Ishikawa (cell line): ENCODE data around the gene COQ8B.

Experiments used
- CREB1 ChIP-seq: IDR thresholded peaks from 2 replicates; pipeline ENCODE4 v1.6.1; 2012; ENCODE audit warnings: low read depth
- EP300 ChIP-seq: IDR thresholded peaks from 2 replicates; pipeline ENCODE4 v1.6.1; 2012; ENCODE audit warnings: borderline replicate concordance
- NFIC ChIP-seq: IDR thresholded peaks from 2 replicates; pipeline ENCODE4 v1.6.1; 2012
- RAD21 ChIP-seq: IDR thresholded peaks from 2 replicates; pipeline ENCODE4 v1.6.1; 2012; ENCODE audit warnings: low read depth
- TAF1 ChIP-seq: IDR thresholded peaks from 2 replicates; pipeline ENCODE4 v1.6.1; 2012; ENCODE audit warnings: low read depth, mild to moderate bottlenecking
- TCF12 ChIP-seq: IDR thresholded peaks from 2 replicates; pipeline ENCODE4 v1.6.1; 2012; ENCODE audit warnings: low read depth
- TEAD4 ChIP-seq: IDR thresholded peaks from 2 replicates; pipeline ENCODE4 v1.6.1; 2012
- YY1 ChIP-seq: IDR thresholded peaks from 2 replicates; pipeline ENCODE4 v1.6.1; 2012; ENCODE audit warnings: low read depth
- TF ChIP-seq, protein P1 (sequence below): IDR thresholded peaks from 2 replicates; pipeline ENCODE4 v1.6.1; 2012; ENCODE audit warnings: low read depth, mild to moderate bottlenecking
- TF ChIP-seq, protein P2 (sequence below): IDR thresholded peaks from 2 replicates; pipeline ENCODE4 v1.6.1; 2012
- TF ChIP-seq, protein P3 (sequence below): IDR thresholded peaks from 2 replicates; pipeline ENCODE4 v1.6.1; 2012

The COQ8B gene

DNA sequence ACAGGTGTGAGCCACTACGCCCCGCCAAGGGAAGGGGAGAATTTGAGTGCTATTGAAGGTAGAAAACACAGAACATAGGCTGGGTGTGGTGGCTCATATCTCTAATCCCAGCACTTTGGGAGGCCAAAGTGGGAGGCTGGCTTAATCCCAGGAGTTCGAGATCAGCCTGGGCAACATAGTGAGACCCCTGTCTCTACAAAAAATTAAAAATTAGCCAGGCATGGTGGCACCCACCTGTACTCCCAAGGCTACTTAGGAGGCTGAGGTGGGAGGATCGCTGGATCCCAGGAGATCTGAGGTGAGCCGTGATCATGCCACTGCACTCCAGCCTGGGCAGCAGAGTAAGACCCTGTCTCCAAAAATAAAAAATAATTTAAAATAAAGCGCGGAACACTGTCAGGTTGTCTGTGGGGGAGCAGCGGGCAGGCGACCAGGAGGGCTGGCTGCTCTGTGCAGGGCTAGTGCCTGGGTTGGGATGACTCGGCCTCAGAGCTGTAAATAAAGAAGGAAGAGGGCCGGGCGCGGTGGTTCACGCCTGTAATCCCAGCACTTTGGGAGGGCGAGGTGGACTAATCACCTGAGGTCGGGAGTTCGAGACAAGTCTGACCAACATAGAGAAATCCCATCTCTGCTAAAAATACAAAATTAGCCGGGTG lies 74.5 kb downstream of the COQ8B start:
- TF ChIP-seq RAD21 = no peak
- no peak for TF ChIP-seq EP300
- TF ChIP-seq, protein P1, sequence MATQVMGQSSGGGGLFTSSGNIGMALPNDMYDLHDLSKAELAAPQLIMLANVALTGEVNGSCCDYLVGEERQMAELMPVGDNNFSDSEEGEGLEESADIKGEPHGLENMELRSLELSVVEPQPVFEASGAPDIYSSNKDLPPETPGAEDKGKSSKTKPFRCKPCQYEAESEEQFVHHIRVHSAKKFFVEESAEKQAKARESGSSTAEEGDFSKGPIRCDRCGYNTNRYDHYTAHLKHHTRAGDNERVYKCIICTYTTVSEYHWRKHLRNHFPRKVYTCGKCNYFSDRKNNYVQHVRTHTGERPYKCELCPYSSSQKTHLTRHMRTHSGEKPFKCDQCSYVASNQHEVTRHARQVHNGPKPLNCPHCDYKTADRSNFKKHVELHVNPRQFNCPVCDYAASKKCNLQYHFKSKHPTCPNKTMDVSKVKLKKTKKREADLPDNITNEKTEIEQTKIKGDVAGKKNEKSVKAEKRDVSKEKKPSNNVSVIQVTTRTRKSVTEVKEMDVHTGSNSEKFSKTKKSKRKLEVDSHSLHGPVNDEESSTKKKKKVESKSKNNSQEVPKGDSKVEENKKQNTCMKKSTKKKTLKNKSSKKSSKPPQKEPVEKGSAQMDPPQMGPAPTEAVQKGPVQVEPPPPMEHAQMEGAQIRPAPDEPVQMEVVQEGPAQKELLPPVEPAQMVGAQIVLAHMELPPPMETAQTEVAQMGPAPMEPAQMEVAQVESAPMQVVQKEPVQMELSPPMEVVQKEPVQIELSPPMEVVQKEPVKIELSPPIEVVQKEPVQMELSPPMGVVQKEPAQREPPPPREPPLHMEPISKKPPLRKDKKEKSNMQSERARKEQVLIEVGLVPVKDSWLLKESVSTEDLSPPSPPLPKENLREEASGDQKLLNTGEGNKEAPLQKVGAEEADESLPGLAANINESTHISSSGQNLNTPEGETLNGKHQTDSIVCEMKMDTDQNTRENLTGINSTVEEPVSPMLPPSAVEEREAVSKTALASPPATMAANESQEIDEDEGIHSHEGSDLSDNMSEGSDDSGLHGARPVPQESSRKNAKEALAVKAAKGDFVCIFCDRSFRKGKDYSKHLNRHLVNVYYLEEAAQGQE = no peak
- TF ChIP-seq TCF12 = no peak
- TF ChIP-seq YY1 = no peak
- TF ChIP-seq, protein P2, sequence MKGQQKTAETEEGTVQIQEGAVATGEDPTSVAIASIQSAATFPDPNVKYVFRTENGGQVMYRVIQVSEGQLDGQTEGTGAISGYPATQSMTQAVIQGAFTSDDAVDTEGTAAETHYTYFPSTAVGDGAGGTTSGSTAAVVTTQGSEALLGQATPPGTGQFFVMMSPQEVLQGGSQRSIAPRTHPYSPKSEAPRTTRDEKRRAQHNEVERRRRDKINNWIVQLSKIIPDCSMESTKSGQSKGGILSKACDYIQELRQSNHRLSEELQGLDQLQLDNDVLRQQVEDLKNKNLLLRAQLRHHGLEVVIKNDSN = no peak
- TF ChIP-seq TAF1 = no peak
- TF ChIP-seq TEAD4 = no peak
- no peak for TF ChIP-seq NFIC
- TF ChIP-seq CREB1 = no peak
- TF ChIP-seq, protein P3, sequence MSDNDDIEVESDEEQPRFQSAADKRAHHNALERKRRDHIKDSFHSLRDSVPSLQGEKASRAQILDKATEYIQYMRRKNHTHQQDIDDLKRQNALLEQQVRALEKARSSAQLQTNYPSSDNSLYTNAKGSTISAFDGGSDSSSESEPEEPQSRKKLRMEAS = no peak
